K562 (cell line): ENCODE results near the gene PRRT2. TPM values are rescaled to one million over a fixed set of nuclear protein-coding genes. Genes with fewer than 3 reads are reported as not detected.

Source experiments
- ADNP ChIP-seq: fragments of 200-800 bp; sonication (Bioruptor generic); IDR thresholded peaks from 2 replicates; pipeline ENCODE4 v1.6.1; 2016; ENCODE audit warnings: missing genetic modification characterization, missing compliant biosample characterization
- ARID1B ChIP-seq: fragments of 450-650 bp; IDR thresholded peaks from 2 replicates; pipeline ENCODE4 v1.6.1; 2016; ENCODE audit warnings: antibody characterized with exemption, mild to moderate bottlenecking, inconsistent platforms
- ATF1 ChIP-seq, 2 experiments: fragments of 450-650 bp in 1 of 2; IDR thresholded peaks; 2 replicates each; pipeline ENCODE4 v1.6.1; 2016; ENCODE audit warnings: missing compliant biosample characterization in 1 of 2, missing genetic modification characterization in 1 of 2
- CBX1 ChIP-seq: sonication (generic); IDR thresholded peaks from 2 replicates; pipeline ENCODE4 v1.6.1; 2016; ENCODE audit warnings: antibody characterized with exemption, low read depth, mild to moderate bottlenecking
- CREB1 ChIP-seq, 2 experiments: sonication (generic) in 1 of 2; formaldehyde crosslinking in 1 of 2; IDR thresholded peaks; 2 replicates each; pipeline versions ENCODE4 v1.6.1 to v1.8.0; 2012 to 2022; ENCODE audit warnings: inconsistent platforms in 1 of 2, mild to moderate bottlenecking in 1 of 2, missing genetic modification reagents in 1 of 2, moderate library complexity in 1 of 2
- CTCF ChIP-seq, 3 experiments: IDR thresholded peaks in 2 of 3; conservative IDR thresholded peaks in 1 of 3; 2 replicates each; pipeline ENCODE4 v1.5.1; 2011 to 2012; ENCODE audit warnings: low read length in 3 of 3, mild to moderate bottlenecking in 3 of 3, control low read depth in 2 of 3, improper control_type of control experiment in 1 of 3, inconsistent platforms in 1 of 3, low read depth in 1 of 3, mixed read lengths in 1 of 3, moderate library complexity in 1 of 3; ENCODE audit not compliant: insufficient read depth in 2 of 3
- EGR1 ChIP-seq: fragments of 450-650 bp; conservative IDR thresholded peaks from 2 replicates; pipeline ENCODE4 v1.6.1; 2017; ENCODE audit warnings: mild to moderate bottlenecking
- EHMT2 ChIP-seq: fragments of 450-650 bp; IDR thresholded peaks from 2 replicates; pipeline ENCODE4 v1.6.1; 2018; ENCODE audit warnings: antibody characterized with exemption
- KDM4B ChIP-seq, 2 experiments: fragments of 450-650 bp in 1 of 2; sonication (generic) in 1 of 2; IDR thresholded peaks; 2 replicates each; pipeline ENCODE4 v1.6.1; 2016 to 2017; ENCODE audit warnings: borderline replicate concordance in 2 of 2, antibody characterized with exemption in 1 of 2, low read depth in 1 of 2, mild to moderate bottlenecking in 1 of 2
- MEIS2 ChIP-seq: fragments of 450-650 bp; IDR thresholded peaks from 2 replicates; pipeline ENCODE4 v1.6.1; 2014; ENCODE audit warnings: mild to moderate bottlenecking; ENCODE audit not compliant: partially characterized antibody
- MYNN ChIP-seq, 2 experiments: sonication (generic); formaldehyde crosslinking in 1 of 2; IDR thresholded peaks; 2 replicates each; pipeline versions ENCODE4 v1.5.0 to v1.6.1; 2016 to 2020; ENCODE audit warnings: antibody characterized with exemption in 1 of 2, missing genetic modification reagents in 1 of 2
- NRF1 ChIP-seq, 2 experiments: fragments of 450-650 bp; IDR thresholded peaks in 1 of 2; conservative IDR thresholded peaks in 1 of 2; 2 replicates each; pipeline ENCODE4 v1.6.1; 2014; ENCODE audit warnings: mild to moderate bottlenecking in 2 of 2
- POLR2G ChIP-seq: fragments of 200-400 bp; formaldehyde crosslinking; IDR thresholded peaks from 2 replicates; pipeline ENCODE4 v1.6.1; 2017; ENCODE audit warnings: low read depth, mild to moderate bottlenecking, antibody characterized with exemption, low read length, moderate library complexity
- PRPF4 ChIP-seq: fragments of 200-400 bp; formaldehyde crosslinking; IDR thresholded peaks from one replicate; pipeline ENCODE4 v1.6.1; 2017; ENCODE audit warnings: low read length, low read depth, mild to moderate bottlenecking; ENCODE audit not compliant: insufficient read depth, poor library complexity, severe bottlenecking
- RB1 ChIP-seq: fragments of 450-650 bp; IDR thresholded peaks from 2 replicates; pipeline ENCODE4 v1.6.1; 2017; ENCODE audit warnings: low read depth, mild to moderate bottlenecking
- RCOR1 ChIP-seq, 2 experiments: IDR thresholded peaks; 2 replicates each; pipeline ENCODE4 v1.6.1; 2012; ENCODE audit warnings: low read depth in 2 of 2, low read length in 2 of 2, borderline replicate concordance in 1 of 2, improper control_type of control experiment in 1 of 2
- TFAP4 ChIP-seq: sonication (generic); formaldehyde crosslinking; IDR thresholded peaks from 2 replicates; pipeline ENCODE4 v1.8.0; 2022; ENCODE audit warnings: missing genetic modification reagents, mild to moderate bottlenecking, moderate library complexity, borderline replicate concordance
- XRCC5 ChIP-seq: fragments of 200-400 bp; formaldehyde crosslinking; IDR thresholded peaks from 2 replicates; pipeline ENCODE4 v1.6.1; 2017; ENCODE audit warnings: low read depth, mild to moderate bottlenecking, low read length
- ZNF384 ChIP-seq: IDR thresholded peaks from 2 replicates; pipeline ENCODE4 v1.6.1; 2012; ENCODE audit warnings: low read depth, low read length, improper control_type of control experiment
- polyA plus RNA-seq, 8 experiments: library from polyadenylated mRNA; depleted of rRNA in 4 of 8; stranded (reverse) in 5 of 8; unstranded in 3 of 8; fragments of >200 nt; fragmentation: Nextera tagmentation in 2 of 8; fragmentation: Illumina TruSeq in 1 of 8; extraction: Ambion mirVana in 2 of 8; extraction: Trizol in 1 of 8; gene quantifications; 2 replicates each; pipeline versions ENCODE4 v1.2.1 to v1.2.3, GENCODE V29; 2011 to 2014; ENCODE audit warnings: inconsistent platforms in 1 of 8, missing spikeins in 1 of 8
- total RNA-seq, 7 experiments: library from RNA; depleted of rRNA in 6 of 7; stranded (reverse); fragments of >200 nt in 6 of 7; fragmentation: Illumina TruSeq in 2 of 7; extraction: Trizol in 2 of 7; gene quantifications; 2 replicates each; pipeline versions ENCODE4 v1.2.1 to v1.2.3, GENCODE V29; 2011 to 2021; ENCODE audit warnings: low replicate concordance in 1 of 7
- TF ChIP-seq, protein P1 (sequence below), 2 experiments: fragments of 250-450 bp in 1 of 2; fragments of 450-650 bp in 1 of 2; sonication (Bioruptor Pico) in 1 of 2; IDR thresholded peaks; 2 replicates each; pipeline versions ENCODE4 v1.6.1 to v1.8.0; 2016 to 2021; ENCODE audit warnings: mild to moderate bottlenecking in 2 of 2, moderate library complexity in 2 of 2, missing compliant biosample characterization in 1 of 2, missing genetic modification characterization in 1 of 2
- TF ChIP-seq, protein P2 (sequence below), 2 experiments: IDR thresholded peaks; 2 replicates each; pipeline ENCODE4 v1.6.1; 2011; ENCODE audit warnings: borderline replicate concordance in 1 of 2, control low read depth in 1 of 2, low read depth in 1 of 2, low read length in 1 of 2, mild to moderate bottlenecking in 1 of 2, mixed read lengths in 1 of 2, moderate library complexity in 1 of 2; ENCODE audit not compliant: insufficient read depth in 1 of 2, insufficient read length in 1 of 2, poor library complexity in 1 of 2, severe bottlenecking in 1 of 2; ENCODE audit errors: extremely low read depth in 1 of 2

Gene PRRT2
- total and polyA plus RNA-seq, 9 of the 15 experiments (the other 6 are each of a cell fraction or from before 2014, with no cell fraction given) = 0.11 to 1.0 (median 0.42) TPM; not detected in 2

DNA sequence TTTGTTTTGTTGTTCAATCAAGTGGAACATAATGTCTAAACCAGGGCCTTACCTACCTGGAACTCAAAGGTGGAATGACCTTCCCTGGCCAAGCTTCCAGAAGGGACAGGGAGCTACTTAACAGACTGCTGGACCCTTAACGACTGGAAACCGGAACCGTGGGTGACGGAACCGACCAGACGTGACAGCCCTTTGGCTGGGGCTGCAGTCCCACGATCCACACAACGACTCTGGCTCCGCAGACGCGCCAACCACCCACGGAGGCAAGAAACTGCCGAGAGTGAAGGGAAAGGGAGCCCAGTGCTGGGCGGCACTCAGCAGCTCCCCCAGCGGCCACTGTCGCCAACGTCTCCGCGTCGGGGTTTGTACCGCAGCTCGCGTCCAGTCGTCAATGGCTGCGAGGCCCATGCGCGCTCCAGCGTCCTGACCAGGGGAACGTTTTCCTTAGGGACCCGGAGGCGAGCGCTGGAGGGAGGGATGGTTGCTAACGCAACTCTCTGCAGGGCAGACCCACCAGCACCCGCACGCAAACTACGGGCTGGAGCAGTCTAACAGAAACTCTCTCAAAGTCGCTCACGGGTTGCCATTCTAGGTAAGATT lies 27.0 kb upstream of the PRRT2 start (continued):
- TF ChIP-seq TFAP4 (CRISPR knock-in tag) (peak; percentile 60; the same call in 1 of the 2 replicates), ADNP (tag) (0 out of 2 replicates have a peak, but pooled peaks have one; percentile 29), POLR2G (peak; percentile 35; the same call in 1 of the 2 replicates), MEIS2 (peak; percentile 16), XRCC5 (0 out of 2 replicates have a peak, but pooled peaks have one; percentile 35), EGR1 (peak; percentile 38; the same call in 1 of the 2 replicates), CBX1 (peak; percentile 87), KDM4B (IDR thresholded peaks at IDR 0.05; ENCODE audit: borderline replicate concordance in 2 of 2, low read depth in 1 of 2) (no peak), EHMT2 (peak; percentile 75; the same call in 1 of the 2 replicates), PRPF4 (no peak), ARID1B (0 out of 2 replicates have a peak, but pooled peaks have one; percentile 19), RCOR1 (IDR thresholded peaks at IDR 0.05; ENCODE audit: borderline replicate concordance in 1 of 2, low read depth in 2 of 2, low read length in 2 of 2) (peak in 1 of 2 experiments; percentile 17; a peak in 1 of 4 replicates), ZNF384 (peak; percentile 51; the same call in 1 of the 2 replicates), RB1 (peak; percentile 41; the same call in 1 of the 2 replicates), ATF1 (CRISPR knock-in tag; IDR thresholded peaks at IDR 0.05) (no peak), ATF1 (tag; IDR thresholded peaks at IDR 0.05) (peak; percentile 56; the same call in 1 of the 2 replicates), NRF1 (conservative IDR thresholded peaks at IDR 0.05 in 1 of 2, IDR thresholded peaks at IDR 0.05 in 1 of 2) (peak; percentile 61 to 75), MYNN (IDR thresholded peaks at IDR 0.05) (0 out of 2 replicates have a peak, but pooled peaks have one; percentile 13), MYNN (CRISPR knock-in tag; IDR thresholded peaks at IDR 0.05) (no peak), CREB1 (IDR thresholded peaks at IDR 0.05) (no peak; the same call in 1 of the 2 replicates), CREB1 (CRISPR knock-in tag; IDR thresholded peaks at IDR 0.05) (peak; percentile 69), CTCF (IDR thresholded peaks at IDR 0.05 in 2 of 3, conservative IDR thresholded peaks at IDR 0.05 in 1 of 3; ENCODE audit: insufficient read depth in 2 of 3, low read depth in 1 of 3, low read length in 3 of 3) (peak; percentile 80 to 91 (median 88))
- TF ChIP-seq, protein P1, sequence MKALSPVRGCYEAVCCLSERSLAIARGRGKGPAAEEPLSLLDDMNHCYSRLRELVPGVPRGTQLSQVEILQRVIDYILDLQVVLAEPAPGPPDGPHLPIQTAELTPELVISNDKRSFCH (CRISPR knock-in tag; IDR thresholded peaks at IDR 0.05) = no peak
- TF ChIP-seq, protein P1 (tag; IDR thresholded peaks at IDR 0.05) = peak; percentile 58; the same call in 1 of the 2 replicates
- TF ChIP-seq, protein P2, sequence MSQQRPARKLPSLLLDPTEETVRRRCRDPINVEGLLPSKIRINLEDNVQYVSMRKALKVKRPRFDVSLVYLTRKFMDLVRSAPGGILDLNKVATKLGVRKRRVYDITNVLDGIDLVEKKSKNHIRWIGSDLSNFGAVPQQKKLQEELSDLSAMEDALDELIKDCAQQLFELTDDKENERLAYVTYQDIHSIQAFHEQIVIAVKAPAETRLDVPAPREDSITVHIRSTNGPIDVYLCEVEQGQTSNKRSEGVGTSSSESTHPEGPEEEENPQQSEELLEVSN (IDR thresholded peaks at IDR 0.05; ENCODE audit: borderline replicate concordance in 1 of 2, extremely low read depth in 1 of 2, insufficient read depth in 1 of 2, insufficient read length in 1 of 2, low read depth in 1 of 2, low read length in 1 of 2, poor library complexity in 1 of 2, severe bottlenecking in 1 of 2) = peak in 1 of 2 experiments; percentile 52
